GM19099 (cell line): ENCODE measurements around the gene MAG.

Source experiments
- POLR2A ChIP-seq: IDR thresholded peaks from 3 replicates; pipeline ENCODE4 v1.6.1; 2011; ENCODE audit warnings: low read depth; ENCODE audit not compliant: insufficient read length; ENCODE audit errors: extremely low read depth

Gene MAG

DNA sequence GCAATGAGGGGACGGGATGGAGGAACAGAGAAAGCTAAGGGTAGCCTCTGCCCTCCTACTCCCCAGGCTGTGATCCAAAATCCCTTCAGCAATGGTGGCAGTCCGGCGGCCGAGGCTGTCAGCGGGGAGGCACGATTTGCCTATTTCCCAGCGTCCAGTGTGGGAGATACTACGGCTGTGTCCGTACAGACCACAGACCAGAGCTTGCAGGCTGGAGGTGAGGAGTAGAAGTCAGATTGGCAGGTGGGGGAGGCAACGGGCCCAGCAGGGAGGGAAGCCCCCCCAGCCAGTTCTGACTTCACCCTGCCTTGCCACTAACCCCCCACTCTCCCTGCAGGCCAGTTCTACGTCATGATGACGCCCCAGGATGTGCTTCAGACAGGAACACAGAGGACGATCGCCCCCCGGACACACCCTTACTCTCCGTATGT, 21.6 kb upstream of the MAG start:
- TF ChIP-seq POLR2A, result no peak

GRCh38 chr19:35271546-35271945, 20.4 kb upstream of the MAG start:
- TF ChIP-seq POLR2A, result no peak

GRCh38 chr19:35272122-35272719, 19.7 kb upstream of the MAG start:
- TF ChIP-seq POLR2A, result no peak

- no peak for TF ChIP-seq POLR2A
Measured at GRCh38 chr19:35272954-35273649, 18.9 kb upstream of the MAG start.

- TF ChIP-seq POLR2A, result no peak
Measured at GRCh38 chr19:35273686-35274259, 18.2 kb upstream of the MAG start.

DNA sequence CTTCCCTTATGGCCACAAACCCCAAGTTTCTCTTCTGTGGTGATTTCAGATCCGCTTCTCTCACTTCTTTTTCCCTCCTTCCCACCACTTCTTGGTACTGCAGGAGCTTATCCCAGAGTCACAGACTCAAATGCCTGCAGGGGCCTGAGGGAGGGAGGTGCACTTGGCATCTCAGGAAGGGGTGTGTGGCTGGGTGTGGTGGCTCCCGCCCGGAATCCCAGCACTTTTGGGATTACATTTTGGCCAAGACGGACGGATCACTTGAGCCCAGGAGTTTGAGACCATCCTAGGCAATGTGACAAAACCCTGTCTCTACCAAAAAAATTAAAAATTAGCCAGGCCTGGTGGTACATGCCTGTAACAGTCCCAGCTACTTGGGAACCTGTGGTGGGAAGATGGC, 17.6 kb upstream of the MAG start:
- no peak for TF ChIP-seq POLR2A

- TF ChIP-seq POLR2A, result no peak
Measured at GRCh38 chr19:35276706-35277281, 15.2 kb upstream of the MAG start.

DNA sequence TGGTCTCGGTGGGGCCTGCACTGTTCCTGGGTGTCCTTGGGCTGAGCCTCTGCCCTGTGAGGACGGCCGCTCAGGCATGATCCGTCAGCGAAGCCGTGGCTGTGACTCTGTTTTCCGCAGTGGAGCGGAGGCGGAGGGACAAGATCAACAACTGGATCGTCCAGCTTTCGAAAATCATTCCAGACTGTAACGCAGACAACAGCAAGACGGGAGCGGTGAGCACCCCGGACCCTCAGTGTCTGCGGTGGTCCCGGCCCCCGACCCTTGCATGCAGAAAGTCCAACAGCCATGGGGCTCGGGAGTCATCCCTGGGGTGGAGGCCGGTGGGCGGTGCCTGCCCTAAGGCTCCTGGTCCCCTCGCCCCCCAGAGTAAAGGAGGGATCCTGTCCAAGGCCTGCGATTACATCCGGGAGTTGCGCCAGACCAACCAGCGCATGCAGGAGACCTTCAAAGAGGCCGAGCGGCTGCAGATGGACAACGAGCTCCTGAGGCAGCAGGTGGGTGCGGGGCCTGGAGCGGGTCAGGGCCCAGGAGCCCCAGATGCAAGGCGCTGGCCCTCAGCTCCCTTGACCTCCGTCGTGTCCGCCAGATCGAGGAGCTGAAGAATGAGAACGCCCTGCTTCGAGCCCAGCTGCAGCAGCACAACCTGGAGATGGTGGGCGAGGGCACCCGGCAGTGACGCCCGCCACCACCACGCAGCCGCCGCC, 13.2 kb upstream of the MAG start:
- TF ChIP-seq POLR2A, result no peak

GRCh38 chr19:35279374-35279773, 12.6 kb upstream of the MAG start:
- TF ChIP-seq POLR2A, result no peak

GRCh38 chr19:35279985-35280821, 11.8 kb upstream of the MAG start:
- no peak for TF ChIP-seq POLR2A

DNA sequence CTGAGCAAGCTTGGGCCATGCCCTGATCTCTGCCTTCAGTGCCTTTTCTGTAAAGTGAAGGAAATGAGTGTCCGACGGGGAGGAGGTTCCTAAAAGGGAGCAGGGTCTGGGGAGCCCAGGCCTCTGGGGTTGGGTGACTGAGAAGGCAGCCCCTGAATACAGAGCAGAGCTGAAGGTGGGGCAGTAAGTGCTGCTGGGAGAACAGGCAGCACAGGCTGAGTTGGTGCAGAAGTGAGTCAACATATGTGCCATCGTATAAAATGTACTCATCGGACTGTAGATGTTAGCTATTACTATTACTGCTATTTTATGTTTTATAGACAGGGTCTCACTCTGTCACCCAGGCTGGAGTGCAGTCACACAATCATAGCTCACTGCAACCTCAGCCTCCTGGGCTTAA, 10.7 kb upstream of the MAG start:
- no peak for TF ChIP-seq POLR2A

GRCh38 chr19:35284153-35285094, 7.5 kb upstream of the MAG start:
- TF ChIP-seq POLR2A, result no peak

- no peak for TF ChIP-seq POLR2A
Measured at GRCh38 chr19:35285095-35285449, 6.9 kb upstream of the MAG start.

DNA sequence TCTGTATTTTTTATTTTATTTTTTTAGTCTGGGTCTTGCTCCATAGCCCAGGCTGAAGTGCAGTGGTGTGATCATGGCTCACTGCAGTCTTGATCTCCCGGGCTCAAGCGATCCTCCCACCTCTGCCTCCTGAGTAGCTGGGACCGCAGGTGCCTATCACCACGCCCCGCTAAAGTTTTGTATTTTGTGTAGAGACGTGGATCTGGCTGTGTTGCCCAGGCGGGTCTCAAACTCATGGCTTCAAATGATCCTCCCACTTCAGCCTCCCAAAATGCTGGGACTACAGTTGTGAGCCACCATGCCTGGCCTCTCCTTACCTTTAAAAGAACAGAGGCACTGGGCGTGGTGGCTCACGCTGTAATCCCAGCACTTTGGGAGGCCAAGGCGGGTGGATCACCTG, 4.2 kb upstream of the MAG start:
- no peak for TF ChIP-seq POLR2A

DNA sequence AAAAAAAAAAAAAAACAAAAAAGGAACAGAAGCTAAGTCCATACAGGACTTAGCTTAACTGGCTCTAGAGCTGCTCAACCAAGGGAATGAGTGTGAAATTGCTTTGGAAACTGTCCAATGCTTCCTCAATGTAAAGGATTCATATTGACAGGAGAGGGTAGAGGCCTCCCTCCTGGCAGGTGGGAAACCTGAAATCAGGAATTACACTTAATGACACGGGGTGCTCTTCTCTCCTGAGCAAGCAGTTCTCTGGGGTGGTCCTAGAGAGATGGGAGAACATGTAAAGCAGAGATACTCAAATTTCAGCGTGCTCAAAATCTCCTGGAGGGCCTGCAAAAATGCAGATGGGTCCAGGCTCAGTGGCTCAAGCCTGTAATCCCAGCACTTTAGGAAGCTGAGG, 3.6 kb upstream of the MAG start:
- TF ChIP-seq POLR2A, result no peak
